GM23338 (cell line): ENCODE results near the gene SIRPB2.

Source experiments
- CREB1 ChIP-seq: fragments of 250-450 bp; sonication (Bioruptor Pico); IDR thresholded peaks from 2 replicates; pipeline ENCODE4 v1.5.0; 2020; ENCODE audit warnings: low read depth, mild to moderate bottlenecking, moderate library complexity
- EZH2 ChIP-seq: fragments of 200-600 bp; sonication (generic); IDR thresholded peaks from one replicate; pipeline ENCODE4 v1.8.0; 2017; ENCODE audit warnings: antibody characterized with exemption, mild to moderate bottlenecking, low read depth; ENCODE audit not compliant: unreplicated experiment
- EZH2phosphoT487 ChIP-seq: fragments of 200-600 bp; sonication (generic); IDR thresholded peaks from one replicate; pipeline ENCODE4 v1.8.1; 2018; ENCODE audit warnings: antibody characterized with exemption; ENCODE audit not compliant: unreplicated experiment
- JUNB ChIP-seq: IDR thresholded peaks from one replicate; pipeline ENCODE4 v1.6.1; 2016; ENCODE audit warnings: antibody characterized with exemption; ENCODE audit not compliant: unreplicated experiment
- NANOG ChIP-seq: IDR thresholded peaks from 2 replicates; pipeline ENCODE4 v1.6.1; 2016; ENCODE audit warnings: antibody characterized with exemption, borderline replicate concordance
- POLR2AphosphoS5 ChIP-seq: IDR thresholded peaks from 2 replicates; pipeline ENCODE4 v1.6.1; 2016; ENCODE audit warnings: antibody characterized with exemption, low read depth
- ZNF114 ChIP-seq: fragments of 250-450 bp; sonication (Bioruptor Pico); IDR thresholded peaks from 2 replicates; pipeline ENCODE4 v1.5.0; 2020; ENCODE audit warnings: mild to moderate bottlenecking, moderate library complexity
- ZNF331 ChIP-seq: fragments of 250-450 bp; sonication (Bioruptor Pico); IDR thresholded peaks from 2 replicates; pipeline ENCODE4 v1.5.0; 2020; ENCODE audit warnings: low read depth, mild to moderate bottlenecking, moderate library complexity
- TF ChIP-seq, protein P1 (sequence below), 2 experiments: fragments of 200-600 bp in 1 of 2; sonication (generic) in 1 of 2; conservative IDR thresholded peaks; 2 replicates each; pipeline versions ENCODE4 v1.5.1 to v1.6.1; 2016 to 2017; ENCODE audit warnings: antibody characterized with exemption in 2 of 2, low read depth in 2 of 2, mild to moderate bottlenecking in 2 of 2, moderate library complexity in 1 of 2
- TF ChIP-seq, protein P2 (sequence below): IDR thresholded peaks from one replicate; pipeline ENCODE4 v1.6.1; 2018; ENCODE audit warnings: antibody characterized with exemption; ENCODE audit not compliant: unreplicated experiment
- TF ChIP-seq, protein P3 (sequence below): IDR thresholded peaks from 2 replicates; pipeline ENCODE4 v1.6.1; 2016; ENCODE audit warnings: antibody characterized with exemption

DNA sequence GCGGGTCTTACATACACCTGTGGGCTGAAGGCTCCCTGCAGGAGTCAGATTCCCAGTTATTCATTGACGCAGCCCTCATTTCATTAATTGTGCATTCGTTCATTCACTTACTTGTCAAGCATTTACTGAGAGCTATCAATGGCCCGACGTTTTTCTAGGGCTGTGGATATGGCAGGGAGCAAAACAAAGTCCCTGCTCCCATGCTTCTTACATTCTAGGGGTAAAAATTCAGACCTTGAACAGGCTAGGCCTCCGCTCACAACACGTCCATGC lies 24.2 kb downstream of the SIRPB2 start:
- TF ChIP-seq EZH2phosphoT487 (no peak), POLR2AphosphoS5 (no peak), EZH2 (no peak), JUNB (no peak), CREB1 (CRISPR knock-in tag) (no peak), NANOG (no peak), ZNF114 (no peak), ZNF331 (CRISPR knock-in tag) (no peak)
- TF ChIP-seq, protein P1, sequence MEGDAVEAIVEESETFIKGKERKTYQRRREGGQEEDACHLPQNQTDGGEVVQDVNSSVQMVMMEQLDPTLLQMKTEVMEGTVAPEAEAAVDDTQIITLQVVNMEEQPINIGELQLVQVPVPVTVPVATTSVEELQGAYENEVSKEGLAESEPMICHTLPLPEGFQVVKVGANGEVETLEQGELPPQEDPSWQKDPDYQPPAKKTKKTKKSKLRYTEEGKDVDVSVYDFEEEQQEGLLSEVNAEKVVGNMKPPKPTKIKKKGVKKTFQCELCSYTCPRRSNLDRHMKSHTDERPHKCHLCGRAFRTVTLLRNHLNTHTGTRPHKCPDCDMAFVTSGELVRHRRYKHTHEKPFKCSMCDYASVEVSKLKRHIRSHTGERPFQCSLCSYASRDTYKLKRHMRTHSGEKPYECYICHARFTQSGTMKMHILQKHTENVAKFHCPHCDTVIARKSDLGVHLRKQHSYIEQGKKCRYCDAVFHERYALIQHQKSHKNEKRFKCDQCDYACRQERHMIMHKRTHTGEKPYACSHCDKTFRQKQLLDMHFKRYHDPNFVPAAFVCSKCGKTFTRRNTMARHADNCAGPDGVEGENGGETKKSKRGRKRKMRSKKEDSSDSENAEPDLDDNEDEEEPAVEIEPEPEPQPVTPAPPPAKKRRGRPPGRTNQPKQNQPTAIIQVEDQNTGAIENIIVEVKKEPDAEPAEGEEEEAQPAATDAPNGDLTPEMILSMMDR (conservative IDR thresholded peaks at IDR 0.05; ENCODE audit: low read depth in 2 of 2) = no peak
- TF ChIP-seq, protein P2, sequence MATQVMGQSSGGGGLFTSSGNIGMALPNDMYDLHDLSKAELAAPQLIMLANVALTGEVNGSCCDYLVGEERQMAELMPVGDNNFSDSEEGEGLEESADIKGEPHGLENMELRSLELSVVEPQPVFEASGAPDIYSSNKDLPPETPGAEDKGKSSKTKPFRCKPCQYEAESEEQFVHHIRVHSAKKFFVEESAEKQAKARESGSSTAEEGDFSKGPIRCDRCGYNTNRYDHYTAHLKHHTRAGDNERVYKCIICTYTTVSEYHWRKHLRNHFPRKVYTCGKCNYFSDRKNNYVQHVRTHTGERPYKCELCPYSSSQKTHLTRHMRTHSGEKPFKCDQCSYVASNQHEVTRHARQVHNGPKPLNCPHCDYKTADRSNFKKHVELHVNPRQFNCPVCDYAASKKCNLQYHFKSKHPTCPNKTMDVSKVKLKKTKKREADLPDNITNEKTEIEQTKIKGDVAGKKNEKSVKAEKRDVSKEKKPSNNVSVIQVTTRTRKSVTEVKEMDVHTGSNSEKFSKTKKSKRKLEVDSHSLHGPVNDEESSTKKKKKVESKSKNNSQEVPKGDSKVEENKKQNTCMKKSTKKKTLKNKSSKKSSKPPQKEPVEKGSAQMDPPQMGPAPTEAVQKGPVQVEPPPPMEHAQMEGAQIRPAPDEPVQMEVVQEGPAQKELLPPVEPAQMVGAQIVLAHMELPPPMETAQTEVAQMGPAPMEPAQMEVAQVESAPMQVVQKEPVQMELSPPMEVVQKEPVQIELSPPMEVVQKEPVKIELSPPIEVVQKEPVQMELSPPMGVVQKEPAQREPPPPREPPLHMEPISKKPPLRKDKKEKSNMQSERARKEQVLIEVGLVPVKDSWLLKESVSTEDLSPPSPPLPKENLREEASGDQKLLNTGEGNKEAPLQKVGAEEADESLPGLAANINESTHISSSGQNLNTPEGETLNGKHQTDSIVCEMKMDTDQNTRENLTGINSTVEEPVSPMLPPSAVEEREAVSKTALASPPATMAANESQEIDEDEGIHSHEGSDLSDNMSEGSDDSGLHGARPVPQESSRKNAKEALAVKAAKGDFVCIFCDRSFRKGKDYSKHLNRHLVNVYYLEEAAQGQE = no peak
- TF ChIP-seq, protein P3, sequence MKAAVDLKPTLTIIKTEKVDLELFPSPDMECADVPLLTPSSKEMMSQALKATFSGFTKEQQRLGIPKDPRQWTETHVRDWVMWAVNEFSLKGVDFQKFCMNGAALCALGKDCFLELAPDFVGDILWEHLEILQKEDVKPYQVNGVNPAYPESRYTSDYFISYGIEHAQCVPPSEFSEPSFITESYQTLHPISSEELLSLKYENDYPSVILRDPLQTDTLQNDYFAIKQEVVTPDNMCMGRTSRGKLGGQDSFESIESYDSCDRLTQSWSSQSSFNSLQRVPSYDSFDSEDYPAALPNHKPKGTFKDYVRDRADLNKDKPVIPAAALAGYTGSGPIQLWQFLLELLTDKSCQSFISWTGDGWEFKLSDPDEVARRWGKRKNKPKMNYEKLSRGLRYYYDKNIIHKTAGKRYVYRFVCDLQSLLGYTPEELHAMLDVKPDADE = no peak
